Measurements from ENCODE around the gene SASH3. TPM values are rescaled to one million over a fixed set of nuclear protein-coding genes. Genes with fewer than 3 reads are reported as not detected.
"Not testable (repeated sequence)": the region's sequence is repeated elsewhere in the genome, so short reads cannot be mapped to it uniquely, and the experiment has no call there.

Gene SASH3
- polyA plus RNA-seq (2013, experiment 1 of 2; ENCODE audit: insufficient read length), result not detected
- 0.11 TPM for polyA plus RNA-seq (2013, experiment 2 of 2; ENCODE audit: insufficient read length)

GRCh38 chrX:129779747-129780146, at the start of gene SASH3:
Gene SASH3, plus strand, starts transcription at chrX:129779949. Its CDS starts 149 bp downstream, at chrX:129780098.
- DNase-seq, result no peak

- DNase-seq, result no peak
These were observed 48.5 kb upstream of the SASH3 start for GRCh38 chrX:129731228-129731627.

GRCh38 chrX:129732857-129733256, 46.9 kb upstream of the SASH3 start:
- no peak for DNase-seq

- no peak for DNase-seq
These were observed 46.4 kb upstream of the SASH3 start for GRCh38 chrX:129733335-129733734.

GRCh38 chrX:129736491-129736890, 43.3 kb upstream of the SASH3 start:
- DNase-seq, result no peak

- peak; percentile 48 for DNase-seq
These were observed 41.8 kb upstream of the SASH3 start for GRCh38 chrX:129737916-129738315.

- peak; percentile 80 for DNase-seq
These were observed 41.1 kb upstream of the SASH3 start, which contains the start of gene XPNPEP2 for GRCh38 chrX:129738466-129739308. Gene XPNPEP2, plus strand, starts transcription at chrX:129738979. Its CDS starts 235 bp downstream, at chrX:129739214.

- DNase-seq, result no peak
These were observed 40.2 kb upstream of the SASH3 start for GRCh38 chrX:129739578-129739977.

GRCh38 chrX:129741880-129742758, 37.6 kb upstream of the SASH3 start:
- DNase-seq, result no peak

GRCh38 chrX:129742759-129743152, 37.0 kb upstream of the SASH3 start:
- not testable (repeated sequence) for DNase-seq

GRCh38 chrX:129743821-129744220, 35.9 kb upstream of the SASH3 start:
- no peak for DNase-seq

GRCh38 chrX:129744861-129745321, 34.9 kb upstream of the SASH3 start:
- no peak for DNase-seq

GRCh38 chrX:129746557-129747470, 32.9 kb upstream of the SASH3 start:
- no peak for DNase-seq

- no peak for DNase-seq
These were observed 32.2 kb upstream of the SASH3 start for GRCh38 chrX:129747533-129747932.

GRCh38 chrX:129748305-129748704, 31.4 kb upstream of the SASH3 start:
- peak; percentile 57 for DNase-seq

GRCh38 chrX:129749069-129749468, 30.7 kb upstream of the SASH3 start:
- no peak for DNase-seq

GRCh38 chrX:129750971-129751370, 28.8 kb upstream of the SASH3 start:
- no peak for DNase-seq

- no peak for DNase-seq
These were observed 25.4 kb upstream of the SASH3 start for GRCh38 chrX:129754056-129755024.

GRCh38 chrX:129755779-129756650, 23.7 kb upstream of the SASH3 start:
- no peak for DNase-seq

All from fibroblast of skin of scalp (primary cell).